HG02981 (cell line): ENCODE results near the gene VSTM4.

Experiments
- ATAC-seq: cut with Tn5 transposase; IDR thresholded peaks from one replicate; pipeline ENCODE4 v1.9.1; 2021; ENCODE audit warnings: mild to moderate bottlenecking, moderate library complexity; ENCODE audit not compliant: unreplicated experiment

The VSTM4 gene

GRCh38 chr10:49049660-49050059 lies 65.7 kb downstream of the VSTM4 start:
- ATAC-seq: no peak

- no peak for ATAC-seq
Measured at GRCh38 chr10:49047128-49047639, 68.1 kb downstream of the VSTM4 start.

- no peak for ATAC-seq
Measured at GRCh38 chr10:49044293-49045193, 70.8 kb downstream of the VSTM4 start.

GRCh38 chr10:49040601-49041000 lies 74.7 kb downstream of the VSTM4 start:
- ATAC-seq: no peak

GRCh38 chr10:49039409-49039808 lies 75.9 kb downstream of the VSTM4 start:
- ATAC-seq: no peak

GRCh38 chr10:49038711-49039110 lies 76.6 kb downstream of the VSTM4 start:
- ATAC-seq: no peak

GRCh38 chr10:49037187-49037586 lies 78.1 kb downstream of the VSTM4 start:
- ATAC-seq: no peak

- no peak for ATAC-seq
Measured at GRCh38 chr10:49036638-49037037, 78.7 kb downstream of the VSTM4 start.

- ATAC-seq: no peak
Measured at GRCh38 chr10:49035920-49036319, 79.4 kb downstream of the VSTM4 start.

GRCh38 chr10:49034925-49035324 lies 80.4 kb downstream of the VSTM4 start:
- no peak for ATAC-seq

GRCh38 chr10:49033939-49034338 lies 81.4 kb downstream of the VSTM4 start:
- no peak for ATAC-seq

- no peak for ATAC-seq
Measured at GRCh38 chr10:49029666-49030065, 85.7 kb downstream of the VSTM4 start.

- ATAC-seq: no peak
Measured at GRCh38 chr10:49028639-49029038, 86.7 kb downstream of the VSTM4 start.

GRCh38 chr10:49025347-49025983 lies 89.9 kb downstream of the VSTM4 start:
- no peak for ATAC-seq

- ATAC-seq: no peak
Measured at GRCh38 chr10:49024484-49024883, 90.8 kb downstream of the VSTM4 start.

GRCh38 chr10:49023752-49024151 lies 91.6 kb downstream of the VSTM4 start:
- no peak for ATAC-seq

GRCh38 chr10:49023071-49023470 lies 92.3 kb downstream of the VSTM4 start:
- no peak for ATAC-seq

GRCh38 chr10:49021685-49022084 lies 93.6 kb downstream of the VSTM4 start:
- ATAC-seq: no peak

GRCh38 chr10:49015700-49016099 lies 99.6 kb downstream of the VSTM4 start:
- no peak for ATAC-seq

- no peak for ATAC-seq
Measured at GRCh38 chr10:49012603-49013002, 102.7 kb downstream of the VSTM4 start.

- ATAC-seq: no peak
Measured at GRCh38 chr10:49011756-49012155, 103.6 kb downstream of the VSTM4 start.

GRCh38 chr10:49010865-49011264 lies 104.5 kb downstream of the VSTM4 start:
- ATAC-seq: no peak
